K562 (cell line): ENCODE measurements around the gene FAM200B. TPM values are rescaled to one million over a fixed set of nuclear protein-coding genes. Genes with fewer than 3 reads are reported as not detected.
A peak's percentile ranks its signal among the peaks of the same experiment; 100 is the strongest.

ENCODE experiments used
- CBX1 ChIP-seq: sonication (generic); IDR thresholded peaks from 2 replicates; pipeline ENCODE4 v1.6.1; 2016; ENCODE audit warnings: antibody characterized with exemption, low read depth, mild to moderate bottlenecking
- NR2C2 ChIP-seq, 2 experiments: fragments of 200-800 bp in 1 of 2; sonication (Bioruptor generic) in 1 of 2; sonication (generic) in 1 of 2; formaldehyde crosslinking in 1 of 2; IDR thresholded peaks; 2 replicates each; pipeline versions ENCODE4 v1.6.1 to v1.8.0; 2016 to 2022; ENCODE audit warnings: mild to moderate bottlenecking in 1 of 2, missing compliant biosample characterization in 1 of 2, missing genetic modification characterization in 1 of 2, missing genetic modification reagents in 1 of 2
- POLR2AphosphoS2 ChIP-seq: IDR thresholded peaks from 2 replicates; pipeline ENCODE4 v1.6.1; 2012; ENCODE audit warnings: low read length, improper control_type of control experiment
- RAD21 ChIP-seq, 2 experiments: fragments of 250-450 bp in 1 of 2; fragments of 450-650 bp in 1 of 2; sonication (Bioruptor Pico) in 1 of 2; formaldehyde crosslinking in 1 of 2; IDR thresholded peaks in 1 of 2; conservative IDR thresholded peaks in 1 of 2; 2 replicates each; pipeline versions ENCODE4 v1.4.0 to v1.8.0; 2020 to 2022; ENCODE audit warnings: mild to moderate bottlenecking in 2 of 2, moderate library complexity in 1 of 2
- SAP30 ChIP-seq: fragments of 200-600 bp; sonication (generic); IDR thresholded peaks from 2 replicates; pipeline ENCODE4 v1.6.1; 2012; ENCODE audit warnings: borderline replicate concordance, low read depth, mild to moderate bottlenecking, moderate library complexity, low read length, control low read depth, inconsistent platforms; ENCODE audit not compliant: insufficient read depth, poor library complexity, severe bottlenecking
- SMAD3 ChIP-seq: fragments of 450-650 bp; formaldehyde crosslinking; conservative IDR thresholded peaks from 2 replicates; pipeline ENCODE4 v1.4.0; 2020; ENCODE audit warnings: mild to moderate bottlenecking
- SMAD4 ChIP-seq: fragments of 250-450 bp; sonication (Bioruptor Pico); conservative IDR thresholded peaks from 2 replicates; pipeline ENCODE4 v1.8.0; 2021; ENCODE audit warnings: inconsistent platforms, mild to moderate bottlenecking, moderate library complexity
- YBX1 ChIP-seq: fragments of 450-650 bp; IDR thresholded peaks from 2 replicates; pipeline ENCODE4 v1.7.1; 2016; ENCODE audit warnings: mild to moderate bottlenecking
- ZBTB11 ChIP-seq, 3 experiments: fragments of 200-800 bp in 1 of 3; fragments of 250-450 bp in 1 of 3; fragments of 450-650 bp in 1 of 3; sonication (Bioruptor Pico) in 1 of 3; sonication (Bioruptor generic) in 1 of 3; formaldehyde crosslinking in 1 of 3; IDR thresholded peaks; 2 replicates each; pipeline versions ENCODE4 v1.6.1 to v1.8.0; 2016 to 2022; ENCODE audit warnings: mild to moderate bottlenecking in 2 of 3, missing genetic modification characterization in 2 of 3, missing compliant biosample characterization in 1 of 3, moderate library complexity in 1 of 3
- ZNF232 ChIP-seq: sonication (generic); formaldehyde crosslinking; IDR thresholded peaks from 2 replicates; pipeline ENCODE4 v1.8.0; 2022; ENCODE audit warnings: mild to moderate bottlenecking, missing genetic modification reagents
- polyA plus RNA-seq, 8 experiments: library from polyadenylated mRNA; depleted of rRNA in 4 of 8; stranded (reverse) in 5 of 8; unstranded in 3 of 8; fragments of >200 nt; fragmentation: Nextera tagmentation in 2 of 8; fragmentation: Illumina TruSeq in 1 of 8; extraction: Ambion mirVana in 2 of 8; extraction: Trizol in 1 of 8; gene quantifications; 2 replicates each; pipeline versions ENCODE4 v1.2.1 to v1.2.3, GENCODE V29; 2011 to 2014; ENCODE audit warnings: inconsistent platforms in 1 of 8, missing spikeins in 1 of 8
- total RNA-seq, 7 experiments: library from RNA; depleted of rRNA in 6 of 7; stranded (reverse); fragments of >200 nt in 6 of 7; fragmentation: Illumina TruSeq in 2 of 7; extraction: Trizol in 2 of 7; gene quantifications; 2 replicates each; pipeline versions ENCODE4 v1.2.1 to v1.2.3, GENCODE V29; 2011 to 2021; ENCODE audit warnings: low replicate concordance in 1 of 7
- TF ChIP-seq, protein P1 (sequence below): fragments of 450-650 bp; formaldehyde crosslinking; IDR thresholded peaks from 2 replicates; pipeline ENCODE4 v1.4.0; 2020; ENCODE audit warnings: mild to moderate bottlenecking, moderate library complexity
- TF ChIP-seq, protein P2 (sequence below): fragments of 250-450 bp; sonication (Bioruptor Pico); IDR thresholded peaks from 2 replicates; pipeline ENCODE4 v1.4.0; 2020

The FAM200B gene
- total and polyA plus RNA-seq, 9 of the 15 experiments (the other 6 are each of a cell fraction or from before 2014, with no cell fraction given) = 17.4 to 48.0 (median 25.5) TPM

DNA sequence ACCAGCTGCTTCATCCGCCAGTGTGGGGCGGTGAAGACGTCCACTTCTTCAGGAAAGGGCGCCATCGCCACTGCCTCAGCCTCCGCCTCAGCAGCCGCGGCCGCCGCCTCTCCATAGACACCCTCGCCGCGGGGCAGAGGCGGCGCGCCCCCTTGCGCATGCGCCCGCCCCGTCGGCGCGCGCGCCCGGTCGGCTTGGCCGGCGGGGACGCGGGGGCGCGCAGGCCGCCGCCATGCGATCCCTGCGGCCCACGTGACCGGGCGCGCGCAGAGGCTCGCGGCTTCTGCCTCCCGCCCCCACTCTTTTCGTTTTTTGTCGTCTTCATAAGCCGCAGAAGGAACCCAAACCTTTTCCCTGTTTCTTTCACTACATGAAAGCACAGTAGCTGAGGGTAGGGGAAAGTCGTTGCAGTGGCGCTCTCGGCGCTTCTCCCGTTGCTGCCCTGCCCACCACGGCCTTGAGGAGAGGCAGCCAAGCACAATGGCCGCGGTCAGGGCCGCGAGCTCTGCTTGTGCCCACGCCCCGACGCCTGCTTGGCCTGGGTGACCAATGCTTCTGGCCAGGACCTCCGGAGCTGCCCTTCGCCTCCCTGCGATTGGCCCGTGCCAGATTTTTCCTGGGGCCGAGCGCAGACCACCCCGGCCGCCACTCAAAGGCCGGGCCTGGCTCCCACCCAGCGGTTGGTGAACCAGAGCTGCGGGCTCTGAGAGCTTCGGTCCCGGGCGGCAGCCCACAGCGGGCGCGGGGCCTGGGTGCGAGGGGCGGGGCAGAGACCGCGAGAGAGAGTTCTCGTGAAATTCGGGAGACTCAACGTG, 26.2 kb upstream of the FAM200B start, which contains the start of gene FBXL5 (continued):
- TF ChIP-seq, protein P1, sequence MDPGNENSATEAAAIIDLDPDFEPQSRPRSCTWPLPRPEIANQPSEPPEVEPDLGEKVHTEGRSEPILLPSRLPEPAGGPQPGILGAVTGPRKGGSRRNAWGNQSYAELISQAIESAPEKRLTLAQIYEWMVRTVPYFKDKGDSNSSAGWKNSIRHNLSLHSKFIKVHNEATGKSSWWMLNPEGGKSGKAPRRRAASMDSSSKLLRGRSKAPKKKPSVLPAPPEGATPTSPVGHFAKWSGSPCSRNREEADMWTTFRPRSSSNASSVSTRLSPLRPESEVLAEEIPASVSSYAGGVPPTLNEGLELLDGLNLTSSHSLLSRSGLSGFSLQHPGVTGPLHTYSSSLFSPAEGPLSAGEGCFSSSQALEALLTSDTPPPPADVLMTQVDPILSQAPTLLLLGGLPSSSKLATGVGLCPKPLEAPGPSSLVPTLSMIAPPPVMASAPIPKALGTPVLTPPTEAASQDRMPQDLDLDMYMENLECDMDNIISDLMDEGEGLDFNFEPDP (CRISPR knock-in tag) = 0 out of 2 replicates have a peak, but pooled peaks have one; percentile 67
- TF ChIP-seq, protein P2, sequence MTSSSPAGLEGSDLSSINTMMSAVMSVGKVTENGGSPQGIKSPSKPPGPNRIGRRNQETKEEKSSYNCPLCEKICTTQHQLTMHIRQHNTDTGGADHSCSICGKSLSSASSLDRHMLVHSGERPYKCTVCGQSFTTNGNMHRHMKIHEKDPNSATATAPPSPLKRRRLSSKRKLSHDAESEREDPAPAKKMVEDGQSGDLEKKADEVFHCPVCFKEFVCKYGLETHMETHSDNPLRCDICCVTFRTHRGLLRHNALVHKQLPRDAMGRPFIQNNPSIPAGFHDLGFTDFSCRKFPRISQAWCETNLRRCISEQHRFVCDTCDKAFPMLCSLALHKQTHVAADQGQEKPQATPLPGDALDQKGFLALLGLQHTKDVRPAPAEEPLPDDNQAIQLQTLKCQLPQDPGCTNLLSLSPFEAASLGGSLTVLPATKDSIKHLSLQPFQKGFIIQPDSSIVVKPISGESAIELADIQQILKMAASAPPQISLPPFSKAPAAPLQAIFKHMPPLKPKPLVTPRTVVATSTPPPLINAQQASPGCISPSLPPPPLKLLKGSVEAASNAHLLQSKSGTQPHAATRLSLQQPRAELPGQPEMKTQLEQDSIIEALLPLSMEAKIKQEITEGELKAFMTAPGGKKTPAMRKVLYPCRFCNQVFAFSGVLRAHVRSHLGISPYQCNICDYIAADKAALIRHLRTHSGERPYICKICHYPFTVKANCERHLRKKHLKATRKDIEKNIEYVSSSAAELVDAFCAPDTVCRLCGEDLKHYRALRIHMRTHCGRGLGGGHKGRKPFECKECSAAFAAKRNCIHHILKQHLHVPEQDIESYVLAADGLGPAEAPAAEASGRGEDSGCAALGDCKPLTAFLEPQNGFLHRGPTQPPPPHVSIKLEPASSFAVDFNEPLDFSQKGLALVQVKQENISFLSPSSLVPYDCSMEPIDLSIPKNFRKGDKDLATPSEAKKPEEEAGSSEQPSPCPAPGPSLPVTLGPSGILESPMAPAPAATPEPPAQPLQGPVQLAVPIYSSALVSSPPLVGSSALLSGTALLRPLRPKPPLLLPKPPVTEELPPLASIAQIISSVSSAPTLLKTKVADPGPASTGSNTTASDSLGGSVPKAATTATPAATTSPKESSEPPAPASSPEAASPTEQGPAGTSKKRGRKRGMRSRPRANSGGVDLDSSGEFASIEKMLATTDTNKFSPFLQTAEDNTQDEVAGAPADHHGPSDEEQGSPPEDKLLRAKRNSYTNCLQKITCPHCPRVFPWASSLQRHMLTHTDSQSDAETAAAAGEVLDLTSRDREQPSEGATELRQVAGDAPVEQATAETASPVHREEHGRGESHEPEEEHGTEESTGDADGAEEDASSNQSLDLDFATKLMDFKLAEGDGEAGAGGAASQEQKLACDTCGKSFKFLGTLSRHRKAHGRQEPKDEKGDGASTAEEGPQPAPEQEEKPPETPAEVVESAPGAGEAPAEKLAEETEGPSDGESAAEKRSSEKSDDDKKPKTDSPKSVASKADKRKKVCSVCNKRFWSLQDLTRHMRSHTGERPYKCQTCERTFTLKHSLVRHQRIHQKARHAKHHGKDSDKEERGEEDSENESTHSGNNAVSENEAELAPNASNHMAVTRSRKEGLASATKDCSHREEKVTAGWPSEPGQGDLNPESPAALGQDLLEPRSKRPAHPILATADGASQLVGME (CRISPR knock-in tag) = 0 out of 2 replicates have a peak, but pooled peaks have one; percentile 50
- TF ChIP-seq RAD21 (CRISPR knock-in tag; conservative IDR thresholded peaks at IDR 0.05 in 1 of 2, IDR thresholded peaks at IDR 0.05 in 1 of 2) (no peak), CBX1 (peak; percentile 50), YBX1 (no peak), SAP30 (no peak), SMAD4 (peak; percentile 71), SMAD3 (CRISPR knock-in tag) (0 out of 2 replicates have a peak, but pooled peaks have one; percentile 65), NR2C2 (CRISPR knock-in tag; IDR thresholded peaks at IDR 0.05) (no peak), NR2C2 (tag; IDR thresholded peaks at IDR 0.05) (no peak), POLR2AphosphoS2 (peak; percentile 67; the same call in 1 of the 2 replicates), ZNF232 (CRISPR knock-in tag) (0 out of 2 replicates have a peak, but pooled peaks have one; percentile 62), ZBTB11 (CRISPR knock-in tag; IDR thresholded peaks at IDR 0.05) (peak in 1 of 3 experiments; percentile 59; a peak in 2 of 6 replicates)
